Fibroblast of the aortic adventitia (primary cell): ENCODE results near the gene POLD3. TPM values are rescaled to one million over a fixed set of nuclear protein-coding genes. Genes with fewer than 3 reads are reported as not detected.

Experiments used
- DNase-seq: peaks from one replicate; pipeline ENCODE4 v3.0.0-alpha.2; 2010; ENCODE audit warnings: low read depth
- H3K4me3 ChIP-seq: 2 replicates; pipeline ENCODE4 v1.5.1; 2011; ENCODE audit warnings: low read depth, mild to moderate bottlenecking, control low read depth, low read length, moderate library complexity
- CTCF ChIP-seq: IDR thresholded peaks from 2 replicates; pipeline ENCODE4 v1.5.1; 2011; ENCODE audit warnings: mild to moderate bottlenecking, low read length, control low read depth, inconsistent platforms; ENCODE audit not compliant: insufficient read depth
- total RNA-seq: library from RNA; depleted of rRNA; stranded (reverse); fragments of >200 nt; gene quantifications from 2 replicates; pipeline ENCODE4 v1.2.3, GENCODE V29; 2012; ENCODE audit warnings: low replicate concordance

Gene POLD3
- total RNA-seq, 1 donor, result 26.8 TPM

- no peak for DNase-seq
- no peak for TF ChIP-seq CTCF
- no peak overlapping the region for H3K4me3 ChIP-seq
These were observed 89.6 kb downstream of the POLD3 start for GRCh38 chr11:74681686-74682651.

GRCh38 chr11:74682731-74683278, 90.4 kb downstream of the POLD3 start:
- no peak for TF ChIP-seq CTCF
- no peak for DNase-seq
- H3K4me3 ChIP-seq, result no peak overlapping the region

GRCh38 chr11:74683279-74683871, 91.0 kb downstream of the POLD3 start:
- peak overlapping the region; percentile 3 for H3K4me3 ChIP-seq
- no peak for DNase-seq
- TF ChIP-seq CTCF, result peak; percentile 56

GRCh38 chr11:74683941-74684481, 91.6 kb downstream of the POLD3 start:
- no peak for TF ChIP-seq CTCF
- peak; percentile 40 for DNase-seq
- H3K4me3 ChIP-seq, result no peak overlapping the region

GRCh38 chr11:74684661-74685060, 92.3 kb downstream of the POLD3 start:
- TF ChIP-seq CTCF, result no peak
- no peak for DNase-seq

GRCh38 chr11:74685338-74685737, 93.0 kb downstream of the POLD3 start:
- TF ChIP-seq CTCF, result no peak
- no peak for DNase-seq

More at GRCh38 chr11:74684661-74685060, 92.3 kb downstream of the POLD3 start:
- no peak overlapping the region for H3K4me3 ChIP-seq

More at GRCh38 chr11:74685338-74685737, 93.0 kb downstream of the POLD3 start:
- no peak overlapping the region for H3K4me3 ChIP-seq
